Measurements from ENCODE around the gene SLC35F4. TPM values are rescaled to one million over a fixed set of nuclear protein-coding genes. Genes with fewer than 3 reads are reported as not detected.

SLC35F4 gene
- total RNA-seq, 4 donors from 2014 or later = 0.88 to 2.3 TPM; not detected in 2

GRCh38 chr14:57822081-57822480 lies 43.8 kb downstream of the SLC35F4 start:
- no peaks in the 10 kb centered on the region for H3K36me3 ChIP-seq
- no peak overlapping the region for H3K4me3 ChIP-seq
- no peaks in the 10 kb centered on the region for H3K4me1 ChIP-seq
- TF ChIP-seq CTCF (IDR thresholded peaks at IDR 0.05) = no peak
- no peak for TF ChIP-seq POLR2A (IDR thresholded peaks at IDR 0.05)
- intact Hi-C loops (cut with DNase I; ENCODE audit: low total_unique reads) = no loop called here
- DNase-seq = no peak
- H3K27me3 ChIP-seq = no peaks in the 10 kb centered on the region
- H3K27ac ChIP-seq = no peak overlapping the region
- H3K9me3 ChIP-seq = no peaks in the 10 kb centered on the region

GRCh38 chr14:57820581-57820980 lies 45.3 kb downstream of the SLC35F4 start:
- H3K9me3 ChIP-seq = no peaks in the 10 kb centered on the region
- intact Hi-C loops (cut with DNase I; ENCODE audit: low total_unique reads) = no loop called here
- no peaks in the 10 kb centered on the region for H3K4me1 ChIP-seq
- no peaks in the 10 kb centered on the region for H3K27me3 ChIP-seq
- DNase-seq = no peak
- no peak for TF ChIP-seq POLR2A (IDR thresholded peaks at IDR 0.05)
- TF ChIP-seq CTCF (IDR thresholded peaks at IDR 0.05) = no peak
- H3K4me3 ChIP-seq = no peak overlapping the region
- H3K27ac ChIP-seq = no peak overlapping the region
- H3K36me3 ChIP-seq = no peaks in the 10 kb centered on the region

GRCh38 chr14:57818511-57818910 lies 47.4 kb downstream of the SLC35F4 start:
- TF ChIP-seq CTCF (IDR thresholded peaks at IDR 0.05) = no peak
- TF ChIP-seq POLR2A (IDR thresholded peaks at IDR 0.05) = no peak
- Histone ChIP-seq H3K36me3 (no peaks in the 10 kb centered on the region), H3K4me3 (no peak overlapping the region), H3K4me1 (no peaks in the 10 kb centered on the region), H3K9me3 (no peaks in the 10 kb centered on the region), H3K27ac (no peak overlapping the region), H3K27me3 (no peaks in the 10 kb centered on the region)
- DNase-seq = no peak
- intact Hi-C loops (cut with DNase I; ENCODE audit: low total_unique reads) = no loop called here

GRCh38 chr14:57816568-57817284 lies 49.2 kb downstream of the SLC35F4 start:
- H3K4me1 ChIP-seq = no peaks in the 10 kb centered on the region
- no peaks in the 10 kb centered on the region for H3K36me3 ChIP-seq
- intact Hi-C loops (cut with DNase I; ENCODE audit: low total_unique reads) = no loop called here
- no peak overlapping the region for H3K4me3 ChIP-seq
- no peak overlapping the region for H3K27ac ChIP-seq
- H3K9me3 ChIP-seq = no peaks in the 10 kb centered on the region
- no peak for DNase-seq
- H3K27me3 ChIP-seq = no peaks in the 10 kb centered on the region
- TF ChIP-seq CTCF (IDR thresholded peaks at IDR 0.05) = no peak
- TF ChIP-seq POLR2A (IDR thresholded peaks at IDR 0.05) = no peak

- no peaks in the 10 kb centered on the region for H3K36me3 ChIP-seq
- H3K4me1 ChIP-seq = no peaks in the 10 kb centered on the region
- H3K4me3 ChIP-seq = no peak overlapping the region
- intact Hi-C loops (cut with DNase I; ENCODE audit: low total_unique reads) = no loop called here
- no peaks in the 10 kb centered on the region for H3K27me3 ChIP-seq
- H3K9me3 ChIP-seq = no peaks in the 10 kb centered on the region
- no peak for DNase-seq
- no peak overlapping the region for H3K27ac ChIP-seq
- no peak for TF ChIP-seq POLR2A (IDR thresholded peaks at IDR 0.05)
- no peak for TF ChIP-seq CTCF (IDR thresholded peaks at IDR 0.05)
These were observed 51.2 kb downstream of the SLC35F4 start for GRCh38 chr14:57814726-57815125.
